Chondrocyte (in vitro differentiated cells): ENCODE data around the gene WDR33. TPM values are rescaled to one million over a fixed set of nuclear protein-coding genes. Genes with fewer than 3 reads are reported as not detected.

ENCODE experiments used
- DNase-seq: peaks from one replicate; pipeline ENCODE4 v3.0.0; 2021; ENCODE audit warnings: mixed read lengths, low spot score
- H3K27ac Mint-ChIP-seq: one replicate; pipeline ENCODE4 v1.8.0; 2021; ENCODE audit warnings: mild to moderate bottlenecking, moderate library complexity, mixed read lengths; ENCODE audit not compliant: unreplicated experiment
- H3K27me3 Mint-ChIP-seq: 2 replicates; pipeline ENCODE4 v1.8.0; 2021; ENCODE audit warnings: low read depth, mixed read lengths
- H3K36me3 Mint-ChIP-seq: 2 replicates; pipeline ENCODE4 v1.8.0; 2021; ENCODE audit warnings: low read depth, mixed read lengths
- H3K4me1 Mint-ChIP-seq: 2 replicates; pipeline ENCODE4 v1.8.0; 2021; ENCODE audit warnings: low read depth, mild to moderate bottlenecking, mixed read lengths
- H3K4me3 Mint-ChIP-seq: one replicate; pipeline ENCODE4 v1.8.0; 2021; ENCODE audit warnings: mild to moderate bottlenecking, moderate library complexity, mixed read lengths; ENCODE audit not compliant: unreplicated experiment
- H3K9me3 Mint-ChIP-seq: 2 replicates; pipeline ENCODE4 v1.8.0; 2021; ENCODE audit warnings: low read depth, mixed read lengths
- CTCF ChIP-seq: fragments of 200-600 bp; sonication (generic); IDR thresholded peaks from 2 replicates; pipeline ENCODE4 v1.5.0; 2021; ENCODE audit warnings: antibody characterized with exemption, mild to moderate bottlenecking, moderate library complexity
- total RNA-seq: library from RNA; stranded (reverse); gene quantifications from 3 replicates; pipeline ENCODE4 v1.2.1, GENCODE V29; 2021

WDR33 gene
- total RNA-seq, 1 donor from 2014 or later: 37.2 TPM

- no peaks in the 10 kb centered on the region for H3K27me3 Mint-ChIP-seq
- H3K36me3 Mint-ChIP-seq: no peaks in the 10 kb centered on the region
- H3K27ac Mint-ChIP-seq: peak overlapping the region; percentile 88
- peaks cover 2% of the 10 kb centered on the region for H3K9me3 Mint-ChIP-seq
- no peak for TF ChIP-seq CTCF
- peaks cover 30% of the 10 kb centered on the region for H3K4me1 Mint-ChIP-seq
- DNase-seq: no peak
- H3K4me3 Mint-ChIP-seq: no peak overlapping the region
These were observed 127.9 kb downstream of the WDR33 start for GRCh38 chr2:127683056-127683455.

GRCh38 chr2:127681976-127682857 is 128.8 kb downstream of the WDR33 start:
- H3K27me3 Mint-ChIP-seq: no peaks in the 10 kb centered on the region
- no peak for TF ChIP-seq CTCF
- peak overlapping the region; percentile 59 for H3K27ac Mint-ChIP-seq
- no peaks in the 10 kb centered on the region for H3K36me3 Mint-ChIP-seq
- H3K4me3 Mint-ChIP-seq: no peak overlapping the region
- H3K4me1 Mint-ChIP-seq: peaks cover 30% of the 10 kb centered on the region
- no peak for DNase-seq
- no peaks in the 10 kb centered on the region for H3K9me3 Mint-ChIP-seq

DNA sequence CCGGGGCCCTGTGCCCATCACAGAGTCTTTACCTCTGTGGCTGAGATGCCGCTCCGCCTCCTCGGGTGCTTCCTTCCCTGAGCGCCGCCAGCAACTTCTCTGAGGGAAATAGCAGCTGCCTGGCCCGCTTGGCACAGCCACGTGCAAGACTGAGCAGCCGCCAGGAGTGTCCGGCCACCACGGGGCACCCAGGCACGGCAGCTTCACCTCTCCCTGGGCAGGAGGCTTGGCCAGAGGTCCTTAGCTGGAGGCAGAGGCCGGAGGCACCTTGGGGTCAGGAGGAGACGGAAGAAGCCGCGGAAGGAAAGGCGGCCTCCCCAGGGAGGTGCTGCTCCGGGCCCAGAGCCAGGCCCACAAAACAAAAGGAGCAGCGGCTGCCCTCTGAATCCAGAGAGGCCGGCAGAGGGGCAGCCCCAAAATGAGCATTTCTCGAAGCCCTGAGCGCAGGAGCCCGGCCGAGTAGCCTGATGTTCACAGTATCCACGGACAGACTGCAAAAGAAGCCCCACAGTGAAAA is 129.6 kb downstream of the WDR33 start:
- no peak for TF ChIP-seq CTCF
- H3K27ac Mint-ChIP-seq: peak overlapping the region; percentile 17
- DNase-seq: no peak
- no peaks in the 10 kb centered on the region for H3K36me3 Mint-ChIP-seq
- H3K27me3 Mint-ChIP-seq: no peaks in the 10 kb centered on the region
- H3K4me1 Mint-ChIP-seq: peaks cover 33% of the 10 kb centered on the region
- no peak overlapping the region for H3K4me3 Mint-ChIP-seq
- no peaks in the 10 kb centered on the region for H3K9me3 Mint-ChIP-seq

- TF ChIP-seq CTCF: no peak
- no peak for DNase-seq
- Mint-ChIP-seq H3K9me3 (no peaks in the 10 kb centered on the region), H3K4me1 (peaks cover 37% of the 10 kb centered on the region), H3K27me3 (no peaks in the 10 kb centered on the region), H3K27ac (no peak overlapping the region), H3K36me3 (no peaks in the 10 kb centered on the region), H3K4me3 (no peak overlapping the region)
These were observed 130.2 kb downstream of the WDR33 start for GRCh38 chr2:127680706-127681287.

DNA sequence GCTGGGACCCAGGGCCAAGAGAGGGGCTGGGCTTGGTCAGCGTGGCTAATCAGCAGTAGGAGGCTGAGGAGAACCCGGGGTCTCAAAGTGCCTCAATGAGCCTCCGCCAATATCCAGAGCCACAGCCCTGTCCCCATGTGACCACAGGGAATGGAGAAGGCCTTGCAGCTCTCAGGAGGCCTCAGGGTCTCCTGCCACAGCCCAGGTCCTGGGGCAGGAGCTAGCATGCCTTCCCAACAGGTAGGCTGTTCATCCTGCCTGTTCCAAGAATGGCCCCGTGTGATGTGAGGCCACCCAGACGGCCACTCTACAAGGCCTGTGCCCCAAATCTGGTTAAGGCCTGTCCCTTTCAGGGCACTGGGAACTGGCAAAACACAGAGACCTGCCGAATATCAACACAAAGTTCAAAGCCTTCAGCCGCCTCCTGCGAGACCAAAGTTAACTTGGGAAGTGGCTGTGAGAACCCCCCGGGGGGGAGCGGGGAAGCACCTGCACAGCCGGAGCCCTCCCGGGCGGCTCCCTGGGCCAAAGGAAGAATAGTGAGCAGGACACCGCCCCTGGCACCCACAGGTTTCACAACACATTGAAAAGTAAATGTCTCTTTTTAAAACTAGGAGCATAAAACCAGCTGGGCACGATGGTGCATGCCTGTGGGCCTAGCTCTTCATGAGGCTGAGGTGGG is 131.2 kb downstream of the WDR33 start:
- H3K4me3 Mint-ChIP-seq: no peak overlapping the region
- H3K4me1 Mint-ChIP-seq: peaks cover 39% of the 10 kb centered on the region
- H3K36me3 Mint-ChIP-seq: no peaks in the 10 kb centered on the region
- H3K27me3 Mint-ChIP-seq: no peaks in the 10 kb centered on the region
- H3K9me3 Mint-ChIP-seq: no peaks in the 10 kb centered on the region
- no peak for TF ChIP-seq CTCF
- no peak overlapping the region for H3K27ac Mint-ChIP-seq
- no peak for DNase-seq
